ENCODE results near the gene PCMT1. TPM values are rescaled to one million over a fixed set of nuclear protein-coding genes. Genes with fewer than 3 reads are reported as not detected.

The PCMT1 gene
- total and polyA plus RNA-seq, 2 of the 8 experiments (the other 6 are each of a cell fraction or from before 2014, with no cell fraction given): 84.3 to 91.3 TPM

GRCh38 chr6:149766156-149766769 is 16.7 kb downstream of the PCMT1 start:
- Histone ChIP-seq H3K79me1 (ENCODE audit: low read depth, low read length) (peaks cover 2% of the 10 kb centered on the region; the same call in 1 of the 2 replicates), H3K9ac (replicated peaks in 1 of 4; ENCODE audit: extremely low read depth in 1 of 4, low read depth in 3 of 4, low read length in 3 of 4) (no peak overlapping the region), H4K8ac (ENCODE audit: extremely low read depth, insufficient read depth, low read length) (no peak overlapping the region), H2AFZ (ENCODE audit: low read length) (no peak overlapping the region), H3K23ac (ENCODE audit: insufficient read length) (no peak overlapping the region), H3K9me3 (ENCODE audit: insufficient read depth in 2 of 2, low read depth in 1 of 2, low read length in 1 of 2) (peaks cover 0 to 3% of the 10 kb centered on the region in 2 experiments; a peak in 1 of 4 replicates), H4K20me1 (replicated peaks in 1 of 2; ENCODE audit: control insufficient read depth in 1 of 2, insufficient read depth in 2 of 2, low read length in 2 of 2) (peaks cover 0 to 2% of the 10 kb centered on the region in 2 experiments), H2AK5ac (ENCODE audit: low read depth, low read length) (no peak overlapping the region), H3K27ac (ENCODE audit: low read depth, low read length) (no peak overlapping the region), H2BK120ac (replicated peaks; ENCODE audit: low read depth, low read length) (no peak overlapping the region), H3K18ac (ENCODE audit: extremely low read depth, low read length) (no peak overlapping the region), H3K14ac (ENCODE audit: insufficient read length) (no peak overlapping the region), H3K4me2 (ENCODE audit: insufficient read depth in 1 of 2, low read depth in 2 of 2, low read length in 2 of 2) (no peak overlapping the region), H2BK20ac (ENCODE audit: low read length) (no peak overlapping the region), H2BK5ac (ENCODE audit: low read depth, low read length) (no peak overlapping the region), H3K56ac (replicated peaks; ENCODE audit: insufficient read length, low read depth, low read length) (no peak overlapping the region), H4K5ac (ENCODE audit: insufficient read length, low read depth, low read length) (no peak overlapping the region), H3K36me3 (ENCODE audit: control insufficient read depth in 2 of 4, insufficient read depth in 4 of 4, low read length in 3 of 4) (peaks cover 0 to 10% (median 5%) of the 10 kb centered on the region in 4 experiments; a peak in 3 of 8 replicates), H4K91ac (replicated peaks; ENCODE audit: insufficient read length, low read length) (no peak overlapping the region), H2BK15ac (ENCODE audit: low read length) (no peak overlapping the region), H3K27me3 (replicated peaks in 1 of 4; ENCODE audit: control insufficient read depth in 3 of 4, extremely low read depth in 1 of 4, insufficient read depth in 3 of 4, low read length in 3 of 4) (no peaks in the 10 kb centered on the region), H2BK12ac (ENCODE audit: low read depth, low read length) (no peak overlapping the region), H3K4me3 (ENCODE audit: extremely low read depth in 1 of 4, insufficient read depth in 2 of 4, low read depth in 3 of 4, low read length in 4 of 4) (no peak overlapping the region), H3K4me1 (replicated peaks in 1 of 4; ENCODE audit: control insufficient read depth in 3 of 4, insufficient read depth in 4 of 4, low read length in 3 of 4) (no peaks in the 10 kb centered on the region), H3K23me2 (ENCODE audit: low read depth, low read length) (no peaks in the 10 kb centered on the region), H3K79me2 (ENCODE audit: control insufficient read depth in 1 of 2, insufficient read depth in 2 of 2, low read length in 2 of 2) (peaks cover 0 to 35% of the 10 kb centered on the region in 2 experiments; a peak in 2 of 4 replicates), H3K4ac (replicated peaks; ENCODE audit: insufficient read length, low read depth, low read length) (no peak overlapping the region)
- no peak for FAIRE-seq
- CTCF ChIA-PET (ENCODE audit: partially characterized antibody): interaction anchor here (1.0 kb wide), 1 partner anchor 41 kb away, joined by 3 read pairs; no protein-coding TSS in a partner anchor
- POLR2A ChIA-PET (ENCODE audit: partially characterized antibody): no interaction called here
- DNase-seq (ENCODE audit: low read depth in 1 of 2, low spot score in 2 of 2): no peak
- WGBS, 2 experiments (ENCODE audit: extremely low coverage in 1 of 2, insufficient coverage in 1 of 2, insufficient read length in 1 of 2, insufficient replicate concordance in 2 of 2, low coverage in 1 of 2, low lambda C conversion rate in 2 of 2, missing lambda C conversion rate in 1 of 2): 87% methylated on average over 3 of the region's 3 CpGs; no CpG with 5 or more reads in 1 of the 2 experiments
- TF ChIP-seq ZNF274 (IDR thresholded peaks at IDR 0.05; ENCODE audit: borderline replicate concordance, extremely low read depth, low read length): no peak
- TF ChIP-seq SP1 (IDR thresholded peaks at IDR 0.05; ENCODE audit: low read depth, low read length): no peak
- TF ChIP-seq RNF2 (IDR thresholded peaks at IDR 0.05; ENCODE audit: borderline replicate concordance, low read depth, low read length, missing control alignments, poor library complexity, severe bottlenecking): no peak
- TF ChIP-seq SAP30 (IDR thresholded peaks at IDR 0.05; ENCODE audit: insufficient read depth, insufficient replicate concordance, low read length): no peak
- no peak for TF ChIP-seq CBX8 (IDR thresholded peaks at IDR 0.05; ENCODE audit: borderline replicate concordance, low read depth, low read length)
- TF ChIP-seq RAD21 (IDR thresholded peaks at IDR 0.05 in 1 of 2, conservative IDR thresholded peaks at IDR 0.05 in 1 of 2; ENCODE audit: low read depth in 2 of 2, low read length in 2 of 2): no peak
- TF ChIP-seq SIX5 (IDR thresholded peaks at IDR 0.05; ENCODE audit: low read depth, low read length): no peak
- no peak for TF ChIP-seq POU5F1 (IDR thresholded peaks at IDR 0.05; ENCODE audit: low read depth, low read length)
- TF ChIP-seq HDAC6 (IDR thresholded peaks at IDR 0.05; ENCODE audit: low read depth, low read length): no peak
- no peak for TF ChIP-seq BRCA1 (IDR thresholded peaks at IDR 0.05; ENCODE audit: low read depth, low read length)
- no peak for TF ChIP-seq SIN3A (conservative IDR thresholded peaks at IDR 0.05 in 1 of 2, IDR thresholded peaks at IDR 0.05 in 1 of 2; ENCODE audit: low read depth in 1 of 2, low read length in 2 of 2)
- TF ChIP-seq TAF7 (optimal IDR thresholded peaks at IDR 0.05; ENCODE audit: borderline replicate concordance, low read depth, low read length): no peak

Data from H1 (cell line).